ENCODE results near the gene PIEZO1. TPM values are rescaled to one million over a fixed set of nuclear protein-coding genes. Genes with fewer than 3 reads are reported as not detected.

PIEZO1 gene
- total and polyA plus RNA-seq, 2 experiments from 2014 or later = 30.4 to 70.1 TPM

DNA sequence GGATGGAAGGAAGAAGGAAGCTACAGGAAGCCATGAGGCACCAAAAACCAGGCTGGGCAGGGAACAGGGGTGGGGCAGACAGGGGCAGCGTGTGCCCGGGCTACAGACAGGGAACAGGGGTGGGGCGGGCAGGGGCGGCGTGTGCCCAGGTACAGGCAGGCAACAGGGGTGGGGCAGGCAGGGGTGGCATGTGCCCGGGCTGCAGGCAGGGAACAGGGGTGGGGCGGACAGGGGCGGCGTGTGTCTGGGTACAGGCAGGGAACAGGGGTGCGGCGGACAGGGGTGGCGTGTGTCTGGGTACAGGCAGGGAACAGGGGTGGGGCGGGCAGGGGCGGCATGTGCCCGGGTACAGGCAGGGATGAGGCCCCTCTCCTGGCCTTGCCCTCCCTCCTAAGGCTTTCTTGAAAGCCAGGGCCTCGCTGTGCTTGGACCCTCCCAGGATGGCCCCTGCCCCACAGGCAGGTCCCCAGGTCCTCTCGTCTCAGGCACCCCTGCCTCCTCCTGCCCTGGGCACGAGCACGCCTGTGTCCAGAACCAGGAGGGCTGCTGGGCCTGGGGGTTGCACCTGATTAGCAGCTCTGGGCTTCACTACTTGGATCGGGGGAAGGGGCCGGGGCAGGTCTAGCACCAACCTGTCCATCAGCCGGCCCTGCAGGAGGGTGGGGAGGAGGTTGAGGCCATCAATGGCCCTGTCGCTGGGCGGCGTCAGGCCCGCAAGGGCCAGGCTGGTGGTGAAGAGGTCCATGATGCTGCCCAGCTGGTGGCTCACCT lies 41.2 kb upstream of the PIEZO1 start (continued):
- TF ChIP-seq, protein P1, sequence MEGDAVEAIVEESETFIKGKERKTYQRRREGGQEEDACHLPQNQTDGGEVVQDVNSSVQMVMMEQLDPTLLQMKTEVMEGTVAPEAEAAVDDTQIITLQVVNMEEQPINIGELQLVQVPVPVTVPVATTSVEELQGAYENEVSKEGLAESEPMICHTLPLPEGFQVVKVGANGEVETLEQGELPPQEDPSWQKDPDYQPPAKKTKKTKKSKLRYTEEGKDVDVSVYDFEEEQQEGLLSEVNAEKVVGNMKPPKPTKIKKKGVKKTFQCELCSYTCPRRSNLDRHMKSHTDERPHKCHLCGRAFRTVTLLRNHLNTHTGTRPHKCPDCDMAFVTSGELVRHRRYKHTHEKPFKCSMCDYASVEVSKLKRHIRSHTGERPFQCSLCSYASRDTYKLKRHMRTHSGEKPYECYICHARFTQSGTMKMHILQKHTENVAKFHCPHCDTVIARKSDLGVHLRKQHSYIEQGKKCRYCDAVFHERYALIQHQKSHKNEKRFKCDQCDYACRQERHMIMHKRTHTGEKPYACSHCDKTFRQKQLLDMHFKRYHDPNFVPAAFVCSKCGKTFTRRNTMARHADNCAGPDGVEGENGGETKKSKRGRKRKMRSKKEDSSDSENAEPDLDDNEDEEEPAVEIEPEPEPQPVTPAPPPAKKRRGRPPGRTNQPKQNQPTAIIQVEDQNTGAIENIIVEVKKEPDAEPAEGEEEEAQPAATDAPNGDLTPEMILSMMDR (conservative IDR thresholded peaks at IDR 0.05; ENCODE audit: low read depth in 2 of 2) = no peak
- no peak for TF ChIP-seq JUNB (IDR thresholded peaks at IDR 0.05; ENCODE audit: unreplicated experiment)
- no peak for TF ChIP-seq EZH2 (IDR thresholded peaks at IDR 0.05; ENCODE audit: low read depth, unreplicated experiment)
- TF ChIP-seq, protein P2, sequence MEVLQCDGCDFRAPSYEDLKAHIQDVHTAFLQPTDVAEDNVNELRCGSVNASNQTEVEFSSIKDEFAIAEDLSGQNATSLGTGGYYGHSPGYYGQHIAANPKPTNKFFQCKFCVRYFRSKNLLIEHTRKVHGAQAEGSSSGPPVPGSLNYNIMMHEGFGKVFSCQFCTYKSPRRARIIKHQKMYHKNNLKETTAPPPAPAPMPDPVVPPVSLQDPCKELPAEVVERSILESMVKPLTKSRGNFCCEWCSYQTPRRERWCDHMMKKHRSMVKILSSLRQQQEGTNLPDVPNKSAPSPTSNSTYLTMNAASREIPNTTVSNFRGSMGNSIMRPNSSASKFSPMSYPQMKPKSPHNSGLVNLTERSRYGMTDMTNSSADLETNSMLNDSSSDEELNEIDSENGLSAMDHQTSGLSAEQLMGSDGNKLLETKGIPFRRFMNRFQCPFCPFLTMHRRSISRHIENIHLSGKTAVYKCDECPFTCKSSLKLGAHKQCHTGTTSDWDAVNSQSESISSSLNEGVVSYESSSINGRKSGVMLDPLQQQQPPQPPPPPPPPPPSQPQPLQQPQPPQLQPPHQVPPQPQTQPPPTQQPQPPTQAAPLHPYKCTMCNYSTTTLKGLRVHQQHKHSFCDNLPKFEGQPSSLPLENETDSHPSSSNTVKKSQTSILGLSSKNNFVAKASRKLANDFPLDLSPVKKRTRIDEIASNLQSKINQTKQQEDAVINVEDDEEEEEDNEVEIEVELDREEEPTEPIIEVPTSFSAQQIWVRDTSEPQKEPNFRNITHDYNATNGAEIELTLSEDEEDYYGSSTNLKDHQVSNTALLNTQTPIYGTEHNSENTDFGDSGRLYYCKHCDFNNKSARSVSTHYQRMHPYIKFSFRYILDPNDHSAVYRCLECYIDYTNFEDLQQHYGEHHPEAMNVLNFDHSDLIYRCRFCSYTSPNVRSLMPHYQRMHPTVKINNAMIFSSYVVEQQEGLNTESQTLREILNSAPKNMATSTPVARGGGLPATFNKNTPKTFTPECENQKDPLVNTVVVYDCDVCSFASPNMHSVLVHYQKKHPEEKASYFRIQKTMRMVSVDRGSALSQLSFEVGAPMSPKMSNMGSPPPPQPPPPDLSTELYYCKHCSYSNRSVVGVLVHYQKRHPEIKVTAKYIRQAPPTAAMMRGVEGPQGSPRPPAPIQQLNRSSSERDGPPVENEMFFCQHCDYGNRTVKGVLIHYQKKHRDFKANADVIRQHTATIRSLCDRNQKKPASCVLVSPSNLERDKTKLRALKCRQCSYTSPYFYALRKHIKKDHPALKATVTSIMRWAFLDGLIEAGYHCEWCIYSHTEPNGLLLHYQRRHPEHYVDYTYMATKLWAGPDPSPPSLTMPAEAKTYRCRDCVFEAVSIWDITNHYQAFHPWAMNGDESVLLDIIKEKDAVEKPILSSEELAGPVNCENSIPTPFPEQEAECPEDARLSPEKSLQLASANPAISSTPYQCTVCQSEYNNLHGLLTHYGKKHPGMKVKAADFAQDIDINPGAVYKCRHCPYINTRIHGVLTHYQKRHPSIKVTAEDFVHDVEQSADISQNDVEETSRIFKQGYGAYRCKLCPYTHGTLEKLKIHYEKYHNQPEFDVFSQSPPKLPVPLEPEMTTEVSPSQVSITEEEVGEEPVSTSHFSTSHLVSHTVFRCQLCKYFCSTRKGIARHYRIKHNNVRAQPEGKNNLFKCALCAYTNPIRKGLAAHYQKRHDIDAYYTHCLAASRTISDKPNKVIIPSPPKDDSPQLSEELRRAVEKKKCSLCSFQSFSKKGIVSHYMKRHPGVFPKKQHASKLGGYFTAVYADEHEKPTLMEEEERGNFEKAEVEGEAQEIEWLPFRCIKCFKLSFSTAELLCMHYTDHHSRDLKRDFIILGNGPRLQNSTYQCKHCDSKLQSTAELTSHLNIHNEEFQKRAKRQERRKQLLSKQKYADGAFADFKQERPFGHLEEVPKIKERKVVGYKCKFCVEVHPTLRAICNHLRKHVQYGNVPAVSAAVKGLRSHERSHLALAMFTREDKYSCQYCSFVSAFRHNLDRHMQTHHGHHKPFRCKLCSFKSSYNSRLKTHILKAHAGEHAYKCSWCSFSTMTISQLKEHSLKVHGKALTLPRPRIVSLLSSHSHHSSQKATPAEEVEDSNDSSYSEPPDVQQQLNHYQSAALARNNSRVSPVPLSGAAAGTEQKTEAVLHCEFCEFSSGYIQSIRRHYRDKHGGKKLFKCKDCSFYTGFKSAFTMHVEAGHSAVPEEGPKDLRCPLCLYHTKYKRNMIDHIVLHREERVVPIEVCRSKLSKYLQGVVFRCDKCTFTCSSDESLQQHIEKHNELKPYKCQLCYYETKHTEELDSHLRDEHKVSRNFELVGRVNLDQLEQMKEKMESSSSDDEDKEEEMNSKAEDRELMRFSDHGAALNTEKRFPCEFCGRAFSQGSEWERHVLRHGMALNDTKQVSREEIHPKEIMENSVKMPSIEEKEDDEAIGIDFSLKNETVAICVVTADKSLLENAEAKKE (CRISPR knock-in tag; IDR thresholded peaks at IDR 0.05) = no peak
- no peak for TF ChIP-seq STAT1 (IDR thresholded peaks at IDR 0.05; ENCODE audit: unreplicated experiment)
- TF ChIP-seq ZNF114 (CRISPR knock-in tag; IDR thresholded peaks at IDR 0.05) = no peak
- no peak for TF ChIP-seq ZNF331 (CRISPR knock-in tag; IDR thresholded peaks at IDR 0.05; ENCODE audit: low read depth)

Measured in GM23338 (cell line).